ENCODE measurements around the gene ZNF562. TPM values are rescaled to one million over a fixed set of nuclear protein-coding genes. Genes with fewer than 3 reads are reported as not detected.
"Not testable (repeated sequence)": the region's sequence is repeated elsewhere in the genome, so short reads cannot be mapped to it uniquely, and the experiment has no call there.

Gene ZNF562
- total RNA-seq, 1 donor from 2014 or later = 38.2 TPM

DNA sequence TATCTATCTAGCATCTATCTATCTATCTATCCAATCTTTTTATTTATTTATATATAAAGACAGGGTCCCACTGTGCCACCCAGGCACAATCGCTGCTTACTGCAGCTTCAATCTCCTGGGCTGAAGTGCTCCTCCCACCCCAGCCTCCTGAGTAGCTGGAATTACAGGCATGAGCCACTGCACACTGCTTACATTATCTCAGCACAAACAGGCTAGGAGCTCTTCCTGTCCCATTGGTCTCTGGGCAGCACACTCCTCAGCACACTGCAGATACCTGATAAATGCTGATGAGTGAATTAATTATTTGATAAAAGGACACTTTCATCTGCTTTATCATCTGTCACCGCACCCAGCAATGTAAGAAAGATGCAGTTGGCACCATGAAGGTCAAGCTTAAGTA lies 16.1 kb downstream of the ZNF562 start:
- DNase-seq (ENCODE audit: low spot score) = no peak
- H3K4me3 Mint-ChIP-seq (ENCODE audit: unreplicated experiment) = no peak overlapping the region
- no peaks in the 10 kb centered on the region for H3K9me3 Mint-ChIP-seq (ENCODE audit: unreplicated experiment)
- peaks cover 3% of the 10 kb centered on the region for H3K27me3 Mint-ChIP-seq (ENCODE audit: unreplicated experiment)
- peaks cover 31% of the 10 kb centered on the region for H3K36me3 Mint-ChIP-seq (ENCODE audit: low read depth, unreplicated experiment)
- no peak overlapping the region for H3K27ac Mint-ChIP-seq (ENCODE audit: unreplicated experiment)
- H3K4me1 Mint-ChIP-seq (ENCODE audit: unreplicated experiment) = no peaks in the 10 kb centered on the region
- TF ChIP-seq, protein P1, sequence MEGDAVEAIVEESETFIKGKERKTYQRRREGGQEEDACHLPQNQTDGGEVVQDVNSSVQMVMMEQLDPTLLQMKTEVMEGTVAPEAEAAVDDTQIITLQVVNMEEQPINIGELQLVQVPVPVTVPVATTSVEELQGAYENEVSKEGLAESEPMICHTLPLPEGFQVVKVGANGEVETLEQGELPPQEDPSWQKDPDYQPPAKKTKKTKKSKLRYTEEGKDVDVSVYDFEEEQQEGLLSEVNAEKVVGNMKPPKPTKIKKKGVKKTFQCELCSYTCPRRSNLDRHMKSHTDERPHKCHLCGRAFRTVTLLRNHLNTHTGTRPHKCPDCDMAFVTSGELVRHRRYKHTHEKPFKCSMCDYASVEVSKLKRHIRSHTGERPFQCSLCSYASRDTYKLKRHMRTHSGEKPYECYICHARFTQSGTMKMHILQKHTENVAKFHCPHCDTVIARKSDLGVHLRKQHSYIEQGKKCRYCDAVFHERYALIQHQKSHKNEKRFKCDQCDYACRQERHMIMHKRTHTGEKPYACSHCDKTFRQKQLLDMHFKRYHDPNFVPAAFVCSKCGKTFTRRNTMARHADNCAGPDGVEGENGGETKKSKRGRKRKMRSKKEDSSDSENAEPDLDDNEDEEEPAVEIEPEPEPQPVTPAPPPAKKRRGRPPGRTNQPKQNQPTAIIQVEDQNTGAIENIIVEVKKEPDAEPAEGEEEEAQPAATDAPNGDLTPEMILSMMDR (IDR thresholded peaks at IDR 0.05; ENCODE audit: unreplicated experiment) = no peak

DNA sequence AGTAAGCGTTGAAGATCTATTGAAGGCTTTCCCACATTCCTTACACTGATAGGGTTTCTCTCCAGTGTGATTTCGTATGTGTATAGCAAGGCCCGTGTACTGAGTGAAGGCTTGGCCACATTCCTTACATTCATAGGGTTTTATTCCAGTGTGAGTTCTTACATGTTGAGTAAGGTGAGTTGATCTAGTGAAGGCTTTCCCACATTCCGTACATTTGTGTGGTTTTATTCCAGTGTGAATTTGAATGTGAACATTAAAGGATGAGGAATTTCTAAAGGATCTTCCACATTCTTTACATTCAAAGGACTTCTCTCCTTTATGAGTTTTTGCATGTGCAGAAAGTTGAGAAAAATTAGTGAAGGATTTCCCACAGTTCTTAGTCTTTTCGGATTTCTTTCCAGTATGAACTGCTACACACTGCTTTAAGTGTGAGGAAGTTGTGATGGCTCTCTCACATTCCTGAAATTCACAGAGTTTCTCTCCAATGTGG lies 21.8 kb downstream of the ZNF562 start:
- Mint-ChIP-seq H3K9me3 (ENCODE audit: unreplicated experiment) (peaks cover 20% of the 10 kb centered on the region), H3K36me3 (ENCODE audit: low read depth, unreplicated experiment) (peaks cover 71% of the 10 kb centered on the region), H3K4me3 (ENCODE audit: unreplicated experiment) (peak overlapping the region; percentile 87)
- H3K27ac Mint-ChIP-seq (ENCODE audit: unreplicated experiment); H3K27me3 Mint-ChIP-seq (ENCODE audit: unreplicated experiment); DNase-seq (ENCODE audit: low spot score); H3K4me1 Mint-ChIP-seq (ENCODE audit: unreplicated experiment): not testable (repeated sequence)

DNA sequence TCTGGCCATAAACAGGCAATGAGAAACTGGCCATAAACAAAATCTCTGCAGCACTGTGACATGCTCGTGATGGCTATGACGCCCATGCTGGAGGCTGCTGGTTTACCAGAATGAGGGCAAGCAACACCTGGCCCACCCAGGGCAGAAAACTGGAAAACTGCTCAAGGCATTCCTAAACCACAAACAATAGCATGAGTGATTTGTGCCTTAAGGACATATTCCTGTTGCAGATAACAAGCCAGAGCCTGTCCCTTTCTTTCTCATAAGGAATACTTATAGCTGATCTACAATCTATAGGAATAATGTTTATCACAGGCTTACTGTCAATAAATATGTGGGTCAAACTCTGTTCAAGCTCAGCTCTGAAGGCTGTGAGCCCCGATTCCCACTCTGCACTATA lies 23.4 kb downstream of the ZNF562 start:
- not testable (repeated sequence) for DNase-seq (ENCODE audit: low spot score); H3K27me3 Mint-ChIP-seq (ENCODE audit: unreplicated experiment); H3K4me1 Mint-ChIP-seq (ENCODE audit: unreplicated experiment); H3K27ac Mint-ChIP-seq (ENCODE audit: unreplicated experiment)
- Mint-ChIP-seq H3K9me3 (ENCODE audit: unreplicated experiment) (peaks cover 20% of the 10 kb centered on the region), H3K36me3 (ENCODE audit: low read depth, unreplicated experiment) (peaks cover 65% of the 10 kb centered on the region), H3K4me3 (ENCODE audit: unreplicated experiment) (peak overlapping the region; percentile 87)

DNA sequence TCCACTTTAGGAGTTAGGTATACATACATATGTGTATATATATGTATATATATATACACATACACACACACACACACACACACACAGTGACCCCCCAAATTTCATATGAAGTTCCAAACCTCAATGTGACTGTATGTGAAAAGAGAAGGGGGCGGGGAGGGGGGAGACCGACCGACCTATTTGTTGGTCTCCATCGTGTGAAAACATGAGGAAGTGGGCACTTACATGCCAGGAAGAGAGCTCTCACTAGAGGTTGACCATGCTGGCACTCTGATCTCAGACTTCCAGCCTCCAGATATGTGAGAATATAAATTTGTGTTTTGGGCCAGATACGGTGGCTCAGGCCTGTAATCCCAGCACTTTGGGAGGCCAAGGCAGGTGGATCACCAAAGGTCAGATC lies 24.6 kb downstream of the ZNF562 start:
- no peak overlapping the region for H3K27ac Mint-ChIP-seq (ENCODE audit: unreplicated experiment)

DNA sequence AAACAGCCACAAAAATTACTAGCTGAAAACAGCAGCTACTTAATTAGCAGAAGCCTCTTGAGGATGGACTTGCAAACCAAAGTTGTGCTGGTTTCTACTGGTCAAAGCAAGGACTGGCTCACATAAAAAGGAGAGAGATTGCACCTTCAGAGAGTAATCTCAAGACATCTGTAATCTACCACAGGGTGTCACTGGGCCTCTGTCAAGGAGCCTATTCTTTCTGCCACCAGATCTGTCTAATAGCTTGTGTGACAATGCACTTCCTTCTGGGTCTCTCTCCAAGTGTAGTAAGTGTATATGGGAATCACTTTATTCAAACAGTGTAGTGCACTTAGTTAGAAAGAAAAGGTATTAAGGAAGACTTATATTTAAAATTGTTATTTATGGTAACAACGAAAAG lies 29.4 kb downstream of the ZNF562 start:
- H3K27ac Mint-ChIP-seq (ENCODE audit: unreplicated experiment) = no peak overlapping the region
- H3K27me3 Mint-ChIP-seq (ENCODE audit: unreplicated experiment) = peaks cover 9% of the 10 kb centered on the region
- H3K4me3 Mint-ChIP-seq (ENCODE audit: unreplicated experiment) = no peak overlapping the region
- TF ChIP-seq, protein P1 (IDR thresholded peaks at IDR 0.05; ENCODE audit: unreplicated experiment) = no peak
- peaks cover 34% of the 10 kb centered on the region for H3K36me3 Mint-ChIP-seq (ENCODE audit: low read depth, unreplicated experiment)
- H3K4me1 Mint-ChIP-seq (ENCODE audit: unreplicated experiment) = no peaks in the 10 kb centered on the region
- H3K9me3 Mint-ChIP-seq (ENCODE audit: unreplicated experiment) = no peaks in the 10 kb centered on the region
- no peak for DNase-seq (ENCODE audit: low spot score)

More for the DNA sequence above, 24.6 kb downstream of the ZNF562 start:
- Mint-ChIP-seq H3K9me3 (ENCODE audit: unreplicated experiment) (peaks cover 20% of the 10 kb centered on the region), H3K4me3 (ENCODE audit: unreplicated experiment) (no peak overlapping the region), H3K27me3 (ENCODE audit: unreplicated experiment) (peaks cover 5% of the 10 kb centered on the region), H3K4me1 (ENCODE audit: unreplicated experiment) (no peaks in the 10 kb centered on the region), H3K36me3 (ENCODE audit: low read depth, unreplicated experiment) (peaks cover 59% of the 10 kb centered on the region)
- TF ChIP-seq, protein P1 (IDR thresholded peaks at IDR 0.05; ENCODE audit: unreplicated experiment) = no peak
- no peak for DNase-seq (ENCODE audit: low spot score)

DNA sequence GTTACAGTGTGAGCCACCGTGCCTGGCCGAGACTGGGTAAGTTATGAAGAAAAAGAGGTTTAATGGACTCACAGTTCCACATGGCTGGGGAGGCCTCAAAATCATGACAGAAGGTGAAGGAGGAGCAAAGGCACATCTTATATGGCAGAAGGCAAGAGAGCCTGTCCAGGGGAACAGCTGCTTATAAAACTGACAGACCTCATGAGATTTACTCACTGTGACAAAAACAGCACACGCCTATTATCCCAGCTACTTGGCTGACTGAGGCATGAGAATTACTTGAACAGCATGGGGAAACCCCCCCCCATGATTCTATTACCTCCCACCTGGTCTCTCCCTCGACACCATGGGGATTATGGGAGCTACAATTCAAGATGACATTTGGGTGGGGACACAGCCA lies 30.4 kb downstream of the ZNF562 start:
- Mint-ChIP-seq H3K4me3 (ENCODE audit: unreplicated experiment) (no peak overlapping the region), H3K27me3 (ENCODE audit: unreplicated experiment) (peaks cover 9% of the 10 kb centered on the region), H3K27ac (ENCODE audit: unreplicated experiment) (no peak overlapping the region)

More for the DNA sequence above, 30.4 kb downstream of the ZNF562 start:
- Mint-ChIP-seq H3K9me3 (ENCODE audit: unreplicated experiment) (no peaks in the 10 kb centered on the region), H3K4me1 (ENCODE audit: unreplicated experiment) (no peaks in the 10 kb centered on the region), H3K36me3 (ENCODE audit: low read depth, unreplicated experiment) (peaks cover 28% of the 10 kb centered on the region)
- TF ChIP-seq, protein P1 (IDR thresholded peaks at IDR 0.05; ENCODE audit: unreplicated experiment) = no peak
- no peak for DNase-seq (ENCODE audit: low spot score)

Measured in endothelial cell (in vitro differentiated cells).